DND-41 (cell line): Measurements from ENCODE around the gene BORCS5.

ENCODE experiments used
- ATAC-seq: fragments of 200-7000 bp; cut with Tn5 transposase; 3 replicates; pipeline ENCODE4 v1.9.1; 2021; ENCODE audit warnings: low read depth; ENCODE audit not compliant: insufficient read depth
- DNase-seq: peaks from one replicate; pipeline ENCODE4 v3.0.0-alpha.2; 2020
- H2AFZ ChIP-seq: 2 replicates; pipeline ENCODE4 v1.6.0; 2012; ENCODE audit warnings: low read depth, low read length
- H3K27ac ChIP-seq: 2 replicates; pipeline ENCODE4 v1.5.1; 2012; ENCODE audit warnings: low read length, inconsistent platforms
- H3K27me3 ChIP-seq: fragments of 200-600 bp; sonication (generic); 2 replicates; pipeline ENCODE4 v1.6.0; 2012; ENCODE audit warnings: low read length, mild to moderate bottlenecking, inconsistent platforms; ENCODE audit not compliant: insufficient read depth, poor library complexity
- H3K36me3 ChIP-seq: 2 replicates; pipeline ENCODE4 v1.5.1; 2012; ENCODE audit warnings: low read length, inconsistent platforms; ENCODE audit not compliant: insufficient read depth
- H3K4me1 ChIP-seq: 2 replicates; pipeline ENCODE4 v1.5.1; 2012; ENCODE audit warnings: mild to moderate bottlenecking, low read length; ENCODE audit not compliant: insufficient read depth
- H3K4me2 ChIP-seq: 2 replicates; pipeline ENCODE4 v1.6.0; 2012; ENCODE audit warnings: mild to moderate bottlenecking, moderate library complexity, low read length, inconsistent platforms; ENCODE audit not compliant: insufficient read depth
- H3K4me3 ChIP-seq, 2 experiments: fragments of 200-600 bp in 1 of 2; shearing (Covaris generic) in 1 of 2; 2 replicates each; pipeline ENCODE4 v1.5.1; 2012 to 2016; ENCODE audit warnings: inconsistent platforms in 2 of 2, low read length in 2 of 2, mild to moderate bottlenecking in 2 of 2, low read depth in 1 of 2, moderate library complexity in 1 of 2
- H3K79me2 ChIP-seq: 2 replicates; pipeline ENCODE4 v1.6.0; 2012; ENCODE audit warnings: low read length, inconsistent platforms; ENCODE audit not compliant: insufficient read depth
- H3K9ac ChIP-seq: 2 replicates; pipeline ENCODE4 v1.6.0; 2012; ENCODE audit warnings: low read depth, mild to moderate bottlenecking, inconsistent platforms, low read length, moderate library complexity
- H3K9me3 ChIP-seq: 2 replicates; pipeline ENCODE4 v1.5.1; 2012; ENCODE audit warnings: low read length, moderate library complexity, mild to moderate bottlenecking, inconsistent platforms; ENCODE audit not compliant: insufficient read depth, severe bottlenecking
- H4K20me1 ChIP-seq: 2 replicates; pipeline ENCODE4 v1.6.0; 2012; ENCODE audit warnings: low read length; ENCODE audit not compliant: insufficient read depth
- EZH2 ChIP-seq: IDR thresholded peaks from 3 replicates; pipeline ENCODE4 v1.6.1; 2012; ENCODE audit warnings: borderline replicate concordance, low read depth, mild to moderate bottlenecking, moderate library complexity, low read length, inconsistent platforms; ENCODE audit not compliant: severe bottlenecking
- TF ChIP-seq, protein P1 (sequence below): IDR thresholded peaks from 2 replicates; pipeline ENCODE4 v1.5.1; 2012; ENCODE audit warnings: borderline replicate concordance, low read length, moderate library complexity, mild to moderate bottlenecking; ENCODE audit not compliant: poor library complexity, severe bottlenecking; ENCODE audit errors: extremely low read depth

The BORCS5 gene

DNA sequence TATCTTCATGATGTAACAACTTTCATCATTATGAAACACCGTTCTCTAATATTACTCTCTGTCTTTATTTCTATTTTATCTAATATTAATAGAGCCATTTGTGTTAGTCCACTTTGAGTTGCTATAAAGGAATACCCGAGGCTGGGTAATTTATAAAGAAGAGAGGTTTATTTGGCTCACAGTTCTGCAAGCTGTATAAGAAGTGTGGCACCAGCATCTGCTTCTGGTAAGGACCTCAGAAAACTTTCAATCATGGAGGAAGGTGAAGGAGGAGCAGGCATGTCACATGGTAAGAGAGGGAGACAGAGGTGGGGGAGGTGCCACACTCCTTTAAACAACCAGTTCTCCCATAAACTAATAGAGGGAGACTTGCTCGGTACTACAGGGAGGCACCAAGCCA, 25.1 kb downstream of the BORCS5 start:
- Histone ChIP-seq H3K27me3 (no peaks in the 10 kb centered on the region), H3K27ac (no peak overlapping the region), H4K20me1 (no peaks in the 10 kb centered on the region), H2AFZ (no peak overlapping the region), H3K4me1 (peaks cover 6% of the 10 kb centered on the region; the same call in 1 of the 2 replicates), H3K4me2 (no peak overlapping the region), H3K9me3 (no peaks in the 10 kb centered on the region), H3K9ac (no peak overlapping the region), H3K36me3 (no peaks in the 10 kb centered on the region), H3K4me3 (no peak overlapping the region), H3K79me2 (0 out of 2 replicates have a peak, but pooled peaks cover 4% of the 10 kb centered on the region)
- ATAC-seq (no peak), DNase-seq (no peak)
- TF ChIP-seq, protein P1, sequence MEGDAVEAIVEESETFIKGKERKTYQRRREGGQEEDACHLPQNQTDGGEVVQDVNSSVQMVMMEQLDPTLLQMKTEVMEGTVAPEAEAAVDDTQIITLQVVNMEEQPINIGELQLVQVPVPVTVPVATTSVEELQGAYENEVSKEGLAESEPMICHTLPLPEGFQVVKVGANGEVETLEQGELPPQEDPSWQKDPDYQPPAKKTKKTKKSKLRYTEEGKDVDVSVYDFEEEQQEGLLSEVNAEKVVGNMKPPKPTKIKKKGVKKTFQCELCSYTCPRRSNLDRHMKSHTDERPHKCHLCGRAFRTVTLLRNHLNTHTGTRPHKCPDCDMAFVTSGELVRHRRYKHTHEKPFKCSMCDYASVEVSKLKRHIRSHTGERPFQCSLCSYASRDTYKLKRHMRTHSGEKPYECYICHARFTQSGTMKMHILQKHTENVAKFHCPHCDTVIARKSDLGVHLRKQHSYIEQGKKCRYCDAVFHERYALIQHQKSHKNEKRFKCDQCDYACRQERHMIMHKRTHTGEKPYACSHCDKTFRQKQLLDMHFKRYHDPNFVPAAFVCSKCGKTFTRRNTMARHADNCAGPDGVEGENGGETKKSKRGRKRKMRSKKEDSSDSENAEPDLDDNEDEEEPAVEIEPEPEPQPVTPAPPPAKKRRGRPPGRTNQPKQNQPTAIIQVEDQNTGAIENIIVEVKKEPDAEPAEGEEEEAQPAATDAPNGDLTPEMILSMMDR = no peak
- no peak for TF ChIP-seq EZH2

DNA sequence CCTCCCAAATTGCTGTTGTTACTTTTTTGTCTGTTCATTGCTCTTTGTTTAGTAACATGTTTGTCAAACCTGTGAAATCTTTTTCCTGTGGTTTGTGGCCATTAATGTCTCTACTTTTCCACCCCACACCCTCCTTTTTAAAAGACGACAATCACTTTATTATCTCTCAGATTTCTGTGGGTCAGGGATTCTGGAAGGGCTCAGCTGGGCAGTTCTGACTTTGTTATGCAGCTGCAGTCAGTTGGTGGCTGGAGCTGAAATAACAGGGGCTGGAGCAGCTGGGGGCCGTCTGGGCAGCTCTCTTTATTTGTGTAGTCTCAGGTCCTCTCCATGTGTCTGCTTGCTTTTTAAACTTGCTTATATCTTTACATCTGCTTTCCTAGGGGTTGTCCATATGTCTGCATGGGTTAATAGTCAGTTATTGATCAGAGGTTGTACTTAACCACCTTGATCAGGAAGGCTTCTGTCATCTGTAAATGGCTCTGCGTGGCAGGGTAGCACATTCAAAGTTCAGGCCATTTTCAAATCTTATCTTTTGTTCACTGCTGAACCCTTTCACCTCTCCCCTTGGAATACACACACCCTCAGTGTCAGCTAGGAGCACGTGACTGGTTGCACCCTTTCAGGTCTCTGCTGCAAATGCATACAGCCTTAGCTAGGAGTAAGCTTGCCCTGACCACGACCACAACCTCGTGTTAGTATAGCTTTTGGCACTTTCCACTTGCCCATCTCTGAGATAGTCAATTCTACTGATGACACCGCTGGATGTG, 27.9 kb downstream of the BORCS5 start:
- Histone ChIP-seq H3K27me3 (no peaks in the 10 kb centered on the region), H3K9me3 (no peaks in the 10 kb centered on the region), H2AFZ (no peak overlapping the region), H3K4me3 (no peak overlapping the region), H3K4me1 (peaks cover 6% of the 10 kb centered on the region; the same call in 1 of the 2 replicates), H4K20me1 (no peaks in the 10 kb centered on the region), H3K27ac (no peak overlapping the region), H3K36me3 (no peaks in the 10 kb centered on the region), H3K4me2 (no peak overlapping the region), H3K79me2 (no peaks in the 10 kb centered on the region), H3K9ac (no peak overlapping the region)
- peak; percentile 55 for DNase-seq
- TF ChIP-seq EZH2 = no peak
- TF ChIP-seq, protein P1 = no peak
- ATAC-seq = peak; percentile 97

DNA sequence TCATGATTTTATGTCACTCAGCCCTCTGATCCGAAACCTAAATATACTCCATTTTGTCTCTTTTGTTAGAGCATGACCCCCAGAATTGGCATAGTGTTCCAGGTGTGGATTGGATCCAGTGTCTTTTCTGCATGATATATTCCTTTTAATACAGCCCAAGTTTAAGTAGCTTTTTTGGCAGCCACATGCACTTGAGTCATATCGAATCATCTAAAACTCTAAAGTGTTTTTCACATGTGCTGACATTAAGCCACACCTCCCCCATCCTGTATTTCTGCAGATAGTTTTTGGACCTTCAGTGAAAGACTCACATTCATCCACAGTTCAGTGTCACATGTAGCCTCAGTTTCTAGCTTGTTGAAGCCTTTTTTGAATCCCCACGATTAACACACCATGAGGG, 30.6 kb downstream of the BORCS5 start:
- Histone ChIP-seq H3K36me3 (no peaks in the 10 kb centered on the region), H2AFZ (no peak overlapping the region), H3K79me2 (no peaks in the 10 kb centered on the region), H4K20me1 (no peaks in the 10 kb centered on the region), H3K9ac (no peak overlapping the region), H3K4me2 (no peak overlapping the region), H3K9me3 (no peaks in the 10 kb centered on the region), H3K4me3 (no peak overlapping the region), H3K27ac (no peak overlapping the region), H3K27me3 (no peaks in the 10 kb centered on the region), H3K4me1 (peaks cover 6% of the 10 kb centered on the region; the same call in 1 of the 2 replicates)
- no peak for ATAC-seq
- TF ChIP-seq, protein P1 = no peak
- TF ChIP-seq EZH2 = no peak
- DNase-seq = no peak
